Stimulated activated CD4-positive, alpha-beta T cell treated with anti-CD3 and anti-CD28 coated beads, TNF-alpha, amount 100 ng/mL, for 1 hour (primary cell): ENCODE results near the gene CRYZ.
A peak's percentile ranks its signal among the peaks of the same experiment; 100 is the strongest.
"Not testable (repeated sequence)": the region's sequence is repeated elsewhere in the genome, so short reads cannot be mapped to it uniquely, and the experiment has no call there.

Experiments
- DNase-seq, 3 donors: peaks; one replicate each; pipeline ENCODE4 v3.0.0-alpha.2; 2020; ENCODE audit warnings: low read depth in 3 of 3, low spot score in 1 of 3

CRYZ gene, protein sequence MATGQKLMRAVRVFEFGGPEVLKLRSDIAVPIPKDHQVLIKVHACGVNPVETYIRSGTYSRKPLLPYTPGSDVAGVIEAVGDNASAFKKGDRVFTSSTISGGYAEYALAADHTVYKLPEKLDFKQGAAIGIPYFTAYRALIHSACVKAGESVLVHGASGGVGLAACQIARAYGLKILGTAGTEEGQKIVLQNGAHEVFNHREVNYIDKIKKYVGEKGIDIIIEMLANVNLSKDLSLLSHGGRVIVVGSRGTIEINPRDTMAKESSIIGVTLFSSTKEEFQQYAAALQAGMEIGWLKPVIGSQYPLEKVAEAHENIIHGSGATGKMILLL

DNA sequence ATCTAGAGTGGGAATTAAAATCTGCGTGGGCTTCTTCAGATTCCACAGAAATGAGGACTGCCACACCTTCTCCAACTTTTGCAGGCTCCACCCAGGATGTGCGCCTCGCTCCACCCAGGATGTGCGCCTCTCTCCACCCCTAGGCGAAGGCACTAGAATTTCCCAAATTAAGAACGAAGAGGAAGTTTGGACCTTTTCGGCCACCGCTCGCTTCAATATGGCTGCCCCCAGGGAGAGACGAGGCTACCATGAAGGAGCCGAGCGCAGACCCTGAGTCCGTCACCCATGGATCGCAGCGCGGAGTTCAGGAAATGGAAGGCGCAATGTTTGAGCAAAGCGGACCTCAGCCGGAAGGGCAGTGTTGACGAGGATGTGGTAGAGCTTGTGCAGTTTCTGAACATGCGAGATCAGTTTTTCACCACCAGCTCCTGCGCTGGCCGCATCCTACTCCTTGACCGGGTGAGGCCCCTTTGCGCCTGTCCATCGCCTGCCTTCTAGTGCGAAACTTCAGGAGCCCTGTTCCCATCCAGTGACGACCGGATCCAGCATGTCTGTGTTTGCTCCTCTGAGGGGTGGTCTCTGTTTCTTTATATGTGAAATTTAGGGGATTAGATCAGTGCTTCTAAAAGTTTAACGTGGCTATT is at the start of gene CRYZ, which contains the start of gene TYW3:
Gene CRYZ, minus strand, starts transcription at position 91 of the 644 bp plus-strand sequence. CDS start 8,229 bp downstream, outside the sequence.
Gene TYW3, plus strand, starts transcription at position 193 of the 644 bp plus-strand sequence. Its CDS starts 93 bp downstream, at position 286.
- peak; percentile 53 to 63 (median 60) for DNase-seq

DNA sequence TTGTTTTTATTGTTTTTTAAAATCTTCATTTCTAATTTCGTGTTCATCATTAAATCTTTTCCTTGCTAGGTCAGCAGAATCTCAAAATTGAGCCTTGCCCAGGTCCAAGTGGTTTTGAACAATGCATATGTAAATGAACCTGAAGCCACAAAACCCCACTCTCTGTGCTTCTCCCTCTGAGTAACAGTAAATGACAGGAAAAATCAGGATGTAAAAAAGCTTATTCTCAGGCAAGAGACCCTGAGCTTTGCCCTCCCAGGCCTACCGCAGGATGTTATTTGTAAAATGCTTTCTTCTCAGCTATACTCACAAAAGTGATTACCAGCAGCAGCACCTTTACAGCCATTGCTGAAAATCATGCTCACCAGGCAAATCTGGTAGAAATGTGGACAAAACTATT is 47.7 kb upstream of the CRYZ start:
- no peak for DNase-seq

DNA sequence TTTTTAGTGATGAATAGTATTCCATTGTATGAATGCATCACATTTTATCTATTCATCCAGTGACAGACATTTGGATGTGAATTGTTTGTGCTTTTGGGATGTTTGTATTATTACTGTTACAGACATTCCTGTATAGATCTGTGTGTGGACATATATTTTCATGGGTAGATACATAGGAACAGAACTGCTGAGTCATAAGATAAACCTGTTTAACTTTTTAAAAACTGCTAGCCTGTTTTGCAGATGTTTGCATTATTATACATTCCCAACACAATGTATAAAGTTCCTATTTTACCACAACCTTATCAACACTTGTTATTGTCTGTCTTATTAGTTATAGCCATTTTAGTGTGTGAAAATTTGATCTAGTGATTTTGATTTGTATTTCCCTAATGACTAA is 46.9 kb upstream of the CRYZ start:
- no peak for DNase-seq

GRCh38 chr1:74777525-74777924 is 44.7 kb upstream of the CRYZ start:
- no peak for DNase-seq

DNA sequence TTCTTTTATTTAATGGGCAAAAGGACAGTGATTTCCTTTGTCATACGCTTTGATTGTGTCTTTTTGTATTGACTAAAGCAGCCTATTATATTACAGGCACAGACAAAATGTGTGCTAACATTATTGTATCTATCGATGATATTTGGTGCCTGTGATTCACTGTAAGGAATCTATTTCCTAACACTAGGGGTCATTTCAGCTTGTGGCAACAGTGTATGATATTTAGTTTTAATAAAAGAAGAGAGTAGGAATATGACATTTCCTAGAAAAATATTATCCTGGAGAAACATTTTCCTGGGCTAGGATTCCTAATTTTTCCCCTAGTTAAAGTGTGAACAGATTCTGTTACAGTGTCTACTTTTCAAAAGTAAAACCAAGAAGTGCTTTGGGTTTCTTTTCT is 42.9 kb upstream of the CRYZ start:
- DNase-seq = no peak

GRCh38 chr1:74773582-74773981 is 40.7 kb upstream of the CRYZ start:
- DNase-seq = no peak

DNA sequence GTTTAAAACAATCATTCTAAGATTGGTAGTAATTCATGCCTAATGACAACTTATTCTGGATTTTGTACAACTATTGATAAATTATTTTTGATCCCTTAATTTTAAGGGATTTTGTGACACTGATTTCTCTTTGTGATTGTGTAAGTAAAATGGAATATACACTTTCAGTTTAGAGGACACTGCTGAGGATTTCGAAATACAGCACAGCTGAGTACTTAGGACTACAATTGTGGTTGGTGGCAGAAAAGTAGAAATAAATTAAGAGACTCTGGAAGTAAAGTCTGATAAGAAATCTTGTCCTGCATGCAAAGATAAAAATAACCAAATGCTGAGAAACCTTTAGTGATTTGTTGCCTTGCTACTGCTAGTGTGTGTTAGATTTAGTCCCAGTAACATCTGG is 40.1 kb upstream of the CRYZ start:
- DNase-seq = no peak

DNA sequence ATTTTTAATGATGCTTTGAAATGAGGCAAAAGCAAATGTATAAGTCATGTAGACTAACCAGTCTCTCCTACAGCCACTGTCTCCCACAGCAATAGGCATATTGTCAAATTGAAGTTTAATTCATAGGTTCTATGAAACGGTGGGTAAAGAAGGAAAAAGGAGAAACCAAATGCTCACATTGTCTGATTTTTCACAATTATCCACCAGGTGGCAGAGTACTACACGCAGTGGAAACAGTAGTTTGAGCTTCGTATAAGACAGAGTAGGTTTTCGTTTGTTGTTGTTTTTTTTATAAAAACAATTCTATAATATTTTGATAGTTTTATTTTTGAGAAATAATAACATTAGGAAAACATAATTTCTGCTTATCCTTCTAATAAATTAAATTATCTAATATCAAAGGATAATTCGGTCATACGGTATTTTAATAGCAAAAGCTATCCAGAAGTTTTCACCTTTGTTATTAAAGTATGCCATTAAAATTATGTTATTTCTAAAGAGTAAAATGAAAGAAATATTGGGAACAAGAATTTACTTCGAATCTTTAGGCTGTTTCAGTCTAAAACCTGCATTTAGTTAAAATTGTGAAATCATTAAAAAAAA is 39.2 kb upstream of the CRYZ start:
- no peak for DNase-seq

GRCh38 chr1:74767490-74767889 is 34.6 kb upstream of the CRYZ start:
- DNase-seq = no peak

DNA sequence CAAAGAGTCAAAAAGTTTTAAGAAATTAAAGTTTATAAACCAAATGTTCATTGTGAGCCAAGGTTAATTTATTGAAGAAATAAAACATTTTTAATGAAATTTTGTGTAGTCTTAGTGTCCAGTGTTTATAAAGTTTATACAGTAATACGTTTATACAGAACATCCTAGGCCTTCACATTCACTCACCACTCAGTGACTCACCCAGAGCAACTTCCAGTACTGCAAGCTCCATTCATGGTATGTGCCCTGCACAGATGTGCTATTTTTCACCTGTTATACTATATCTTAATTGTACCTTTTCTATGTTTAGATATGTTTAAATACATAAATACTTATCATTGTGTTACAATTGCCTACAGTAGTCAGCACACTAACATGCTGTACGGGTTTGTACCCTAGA is 33.7 kb upstream of the CRYZ start:
- DNase-seq = no peak

DNA sequence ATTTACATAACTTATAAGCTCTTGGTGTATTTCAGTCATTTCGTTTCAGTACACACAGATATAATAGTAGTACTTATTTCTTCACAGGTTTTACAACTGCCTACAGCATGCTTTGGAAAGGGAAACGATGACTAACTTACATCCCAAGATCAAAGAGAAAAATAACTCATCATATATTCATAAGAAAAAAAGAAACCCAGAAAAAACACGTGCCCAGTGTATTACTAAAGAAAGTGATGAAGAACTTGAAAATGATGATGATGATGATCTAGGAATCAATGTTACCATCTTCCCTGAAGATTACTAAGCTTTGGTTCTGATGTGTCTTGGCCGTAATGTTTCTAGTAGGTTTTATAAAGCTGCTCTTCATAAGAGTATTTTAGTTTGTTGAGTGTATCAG is 31.0 kb upstream of the CRYZ start:
- no peak for DNase-seq

DNA sequence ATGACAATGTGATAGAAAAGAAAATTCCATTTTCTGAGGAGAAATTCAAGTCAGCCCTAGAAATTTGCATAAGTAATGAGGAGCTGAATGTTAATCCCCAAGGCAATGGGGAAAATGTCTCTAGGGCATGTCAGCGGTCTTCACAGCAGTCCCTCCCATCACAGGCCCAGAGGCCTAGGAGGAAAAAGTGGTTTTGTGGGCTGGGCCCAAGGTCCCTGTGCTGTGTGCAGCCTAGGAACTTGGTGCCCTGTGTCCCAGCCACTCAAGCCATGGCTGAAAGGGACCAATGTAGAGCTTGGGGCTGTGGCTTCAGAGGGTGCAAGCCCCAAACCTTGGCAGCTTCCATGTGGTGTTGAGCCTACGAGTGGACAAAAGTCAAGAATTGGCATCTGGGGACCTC is 23.8 kb upstream of the CRYZ start:
- DNase-seq = not testable (repeated sequence)

GRCh38 chr1:74755475-74755874 is 22.6 kb upstream of the CRYZ start:
- DNase-seq = no peak

GRCh38 chr1:74753104-74753503 is 20.3 kb upstream of the CRYZ start:
- no peak for DNase-seq

DNA sequence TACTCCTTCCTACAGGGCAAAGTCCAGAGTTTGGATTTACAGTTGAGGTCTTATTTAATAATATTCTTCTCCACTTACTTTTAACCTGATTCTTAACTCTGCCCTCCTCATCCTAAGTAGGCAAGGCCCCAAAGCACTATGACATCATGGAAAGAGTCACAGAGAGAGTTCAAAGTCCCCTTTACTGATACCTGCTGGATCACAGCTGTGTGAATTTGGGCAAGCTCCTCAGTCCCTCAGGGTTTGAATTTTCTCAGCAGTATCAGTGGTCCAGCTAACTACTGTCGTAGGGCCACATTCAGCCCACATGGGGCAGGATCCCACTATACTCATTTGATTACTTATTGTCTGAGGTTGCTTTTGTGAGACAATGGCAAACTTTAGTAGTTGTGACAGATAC is 16.1 kb upstream of the CRYZ start:
- no peak for DNase-seq

- DNase-seq = not testable (repeated sequence)
These were observed 12.4 kb upstream of the CRYZ start for GRCh38 chr1:74745247-74745646.

DNA sequence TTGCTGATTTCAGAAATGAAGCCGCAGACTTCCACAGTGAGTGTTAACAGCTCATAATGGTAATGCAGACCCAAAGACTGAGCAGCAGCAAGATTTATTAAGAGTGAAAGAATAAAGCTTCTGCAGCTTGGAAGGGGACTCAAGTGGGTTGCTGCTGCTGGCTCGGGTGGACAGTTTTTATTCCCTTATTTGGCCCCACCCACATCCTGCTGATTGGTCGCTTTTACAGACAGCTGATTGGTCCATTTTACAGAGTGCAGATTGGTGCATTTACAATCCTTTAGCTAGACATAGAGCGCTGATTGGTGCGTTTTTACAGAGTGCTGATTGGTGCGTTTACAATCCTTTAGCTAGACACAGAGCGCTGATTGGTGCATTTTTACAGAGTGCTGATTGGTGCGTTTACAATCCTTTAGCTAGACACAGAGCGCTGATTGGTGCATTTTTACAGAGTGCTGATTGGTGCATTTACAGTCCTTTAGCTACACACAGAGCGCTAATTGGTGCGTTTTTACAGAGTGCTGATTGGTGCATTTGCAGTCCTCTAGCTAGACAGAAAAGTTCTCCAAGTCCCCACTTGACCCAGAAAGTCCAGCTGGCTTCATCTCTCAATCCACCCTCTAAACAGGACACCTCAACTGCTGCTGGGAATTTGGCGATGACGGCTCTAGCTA is 7.6 kb upstream of the CRYZ start:
- not testable (repeated sequence) for DNase-seq

- DNase-seq = no peak
These were observed 4.5 kb upstream of the CRYZ start for GRCh38 chr1:74737333-74737732.

GRCh38 chr1:74733604-74734484 is 994 bp upstream of the CRYZ start:
- DNase-seq = no peak

DNA sequence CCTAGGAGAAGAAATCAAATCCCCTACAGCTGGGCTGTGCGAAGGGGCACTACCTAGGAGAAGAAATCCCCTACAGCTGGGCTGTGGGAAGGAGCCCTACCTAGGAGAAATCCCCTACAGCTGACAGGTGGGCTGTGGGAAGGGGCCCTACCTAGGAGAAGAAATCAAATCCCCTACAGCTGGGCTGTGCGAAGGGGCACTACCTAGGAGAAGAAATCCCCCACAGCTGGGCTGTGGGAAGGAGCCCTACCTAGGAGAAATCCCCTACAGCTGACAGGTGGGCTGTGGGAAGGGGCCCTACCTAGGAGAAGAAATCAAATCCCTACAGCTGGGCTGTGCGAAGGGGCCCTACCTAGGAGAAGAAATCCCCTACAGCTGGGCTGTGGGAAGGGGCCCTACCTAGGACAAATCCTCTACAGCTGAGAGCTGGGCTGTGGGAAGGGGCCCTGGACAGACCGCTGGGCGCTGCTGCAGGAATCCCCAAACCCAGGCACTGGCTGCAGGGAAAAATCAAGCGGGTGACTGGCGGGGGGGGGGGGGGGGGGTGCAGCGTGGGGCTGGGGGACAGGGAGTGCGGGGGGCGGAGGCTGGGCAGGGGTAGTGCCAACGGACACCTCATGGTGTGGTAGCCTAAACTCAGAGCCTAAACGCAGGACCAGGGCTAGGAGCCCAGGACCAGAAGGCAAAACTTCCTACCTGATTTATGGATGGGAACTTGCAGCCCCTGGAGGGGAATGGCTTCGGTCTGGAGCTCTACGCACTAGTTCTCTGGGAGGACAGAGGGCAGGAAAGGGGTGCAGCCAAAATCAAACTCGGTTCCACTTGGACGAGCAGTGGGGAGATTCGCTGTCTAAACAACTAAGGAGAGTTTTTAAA is 541 bp downstream of the CRYZ start:
- DNase-seq = peak in 1 of 3 donors; percentile 5
